ENCODE data around the gene C1orf74. TPM values are rescaled to one million over a fixed set of nuclear protein-coding genes. Genes with fewer than 3 reads are reported as not detected.
A peak's percentile ranks its signal among the peaks of the same experiment; 100 is the strongest.

Gene C1orf74
- total RNA-seq, 3 donors from 2014 or later, result 0.64 to 3.1 (median 2.0) TPM

DNA sequence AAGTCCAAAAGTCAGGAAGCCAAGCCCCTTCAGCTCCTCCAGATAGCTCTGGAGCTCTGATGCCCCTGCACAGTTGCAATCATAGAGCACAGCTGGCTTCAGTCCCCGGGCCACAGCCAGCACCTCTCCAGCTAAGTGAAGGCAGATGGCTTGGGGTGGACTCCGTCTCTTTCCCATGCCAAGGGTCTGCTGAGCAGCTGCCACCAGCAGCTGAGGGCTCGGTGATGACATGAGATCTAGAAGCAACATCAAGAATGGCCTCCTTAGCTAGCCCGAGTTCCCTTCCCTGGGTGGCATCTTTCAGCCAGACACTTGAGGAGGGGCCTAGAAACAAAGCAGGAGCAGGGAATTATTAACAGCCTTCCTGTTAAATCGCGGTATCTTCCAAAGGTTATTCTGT is 973 bp downstream of the C1orf74 start:
- Histone ChIP-seq H3K27me3 (no peaks in the 10 kb centered on the region), H3K36me3 (no peaks in the 10 kb centered on the region), H3K4me1 (peaks cover 0 to 17% of the 10 kb centered on the region in 2 donors), H3K4me3 (peak overlapping the region; percentile 60 to 85 (median 71)), H3K9me3 (no peaks in the 10 kb centered on the region), H3K27ac (no peak overlapping the region)
- TF ChIP-seq, protein P1, sequence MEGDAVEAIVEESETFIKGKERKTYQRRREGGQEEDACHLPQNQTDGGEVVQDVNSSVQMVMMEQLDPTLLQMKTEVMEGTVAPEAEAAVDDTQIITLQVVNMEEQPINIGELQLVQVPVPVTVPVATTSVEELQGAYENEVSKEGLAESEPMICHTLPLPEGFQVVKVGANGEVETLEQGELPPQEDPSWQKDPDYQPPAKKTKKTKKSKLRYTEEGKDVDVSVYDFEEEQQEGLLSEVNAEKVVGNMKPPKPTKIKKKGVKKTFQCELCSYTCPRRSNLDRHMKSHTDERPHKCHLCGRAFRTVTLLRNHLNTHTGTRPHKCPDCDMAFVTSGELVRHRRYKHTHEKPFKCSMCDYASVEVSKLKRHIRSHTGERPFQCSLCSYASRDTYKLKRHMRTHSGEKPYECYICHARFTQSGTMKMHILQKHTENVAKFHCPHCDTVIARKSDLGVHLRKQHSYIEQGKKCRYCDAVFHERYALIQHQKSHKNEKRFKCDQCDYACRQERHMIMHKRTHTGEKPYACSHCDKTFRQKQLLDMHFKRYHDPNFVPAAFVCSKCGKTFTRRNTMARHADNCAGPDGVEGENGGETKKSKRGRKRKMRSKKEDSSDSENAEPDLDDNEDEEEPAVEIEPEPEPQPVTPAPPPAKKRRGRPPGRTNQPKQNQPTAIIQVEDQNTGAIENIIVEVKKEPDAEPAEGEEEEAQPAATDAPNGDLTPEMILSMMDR (IDR thresholded peaks at IDR 0.05), result no peak
- TF ChIP-seq POLR2A (IDR thresholded peaks at IDR 0.05), result no peak
- TF ChIP-seq POLR2AphosphoS5 (IDR thresholded peaks at IDR 0.05), result no peak
- intact Hi-C loops (cut with DNase I; ENCODE audit: low total_unique reads), result loop anchor here (10.0 kb wide), 1 partner anchor 1481 kb away; no protein-coding TSS in a partner anchor
- DNase-seq (ENCODE audit: low spot score in 2 of 2), result no peak

DNA sequence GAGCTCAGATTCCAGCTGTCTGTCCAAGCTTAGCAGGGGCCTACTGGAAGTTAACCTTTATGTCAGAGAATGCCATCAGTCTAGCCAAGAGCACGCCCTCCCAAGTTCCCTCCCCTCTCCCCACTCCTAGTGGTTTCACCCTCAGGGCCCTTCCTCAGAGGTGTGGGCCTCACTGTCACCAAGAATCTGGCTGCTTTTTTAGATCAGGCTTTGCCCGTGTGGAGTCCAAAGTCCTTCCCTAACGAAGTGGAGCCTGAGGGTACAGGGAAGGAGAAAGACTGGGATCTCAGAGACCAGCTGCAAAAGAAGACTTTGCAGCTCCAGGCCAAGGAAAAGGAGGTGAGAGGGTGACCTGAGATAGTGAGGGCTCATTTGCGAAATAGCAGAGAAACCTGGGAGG is 4.1 kb downstream of the C1orf74 start:
- no peaks in the 10 kb centered on the region for H3K27me3 ChIP-seq
- H3K27ac ChIP-seq, result no peak overlapping the region
- H3K36me3 ChIP-seq, result no peaks in the 10 kb centered on the region
- H3K4me1 ChIP-seq, result peaks cover 0 to 8% of the 10 kb centered on the region in 2 donors
- no peaks in the 10 kb centered on the region for H3K9me3 ChIP-seq
- no peak overlapping the region for H3K4me3 ChIP-seq
- TF ChIP-seq POLR2AphosphoS5 (IDR thresholded peaks at IDR 0.05) (no peak), POLR2A (IDR thresholded peaks at IDR 0.05) (no peak)
- TF ChIP-seq, protein P1 (IDR thresholded peaks at IDR 0.05), result no peak
- intact Hi-C loops (cut with DNase I; ENCODE audit: low total_unique reads), result loop anchor here (10.0 kb wide), 1 partner anchor 1485 kb away; no protein-coding TSS in a partner anchor
- no peak for DNase-seq (ENCODE audit: low spot score in 2 of 2)

DNA sequence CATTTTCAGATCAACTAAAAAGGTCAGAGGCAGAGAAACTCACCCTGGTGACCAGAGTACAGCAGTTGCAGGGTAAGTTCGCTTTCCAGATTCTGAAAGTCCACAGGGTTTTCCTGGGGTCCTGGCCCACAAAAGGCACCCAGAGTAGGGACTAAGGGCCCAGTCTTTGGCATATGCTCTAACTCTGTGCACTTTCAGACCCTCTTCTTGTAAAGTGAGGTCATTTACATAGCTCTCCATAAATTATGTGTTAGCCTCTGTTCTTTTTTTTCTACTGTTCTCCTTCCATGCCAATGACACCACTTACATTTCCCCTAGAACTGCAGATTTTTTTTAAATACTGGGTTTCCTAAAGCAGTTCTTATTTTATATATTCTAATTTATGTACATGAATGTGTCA is 6.3 kb downstream of the C1orf74 start:
- Histone ChIP-seq H3K36me3 (no peaks in the 10 kb centered on the region), H3K27ac (no peak overlapping the region), H3K9me3 (no peaks in the 10 kb centered on the region), H3K4me3 (no peak overlapping the region), H3K27me3 (no peaks in the 10 kb centered on the region), H3K4me1 (no peaks in the 10 kb centered on the region)
- intact Hi-C loops (cut with DNase I; ENCODE audit: low total_unique reads), result no loop called here
- TF ChIP-seq POLR2AphosphoS5 (IDR thresholded peaks at IDR 0.05), result no peak
- TF ChIP-seq, protein P1 (IDR thresholded peaks at IDR 0.05), result no peak
- no peak for TF ChIP-seq POLR2A (IDR thresholded peaks at IDR 0.05)
- no peak for DNase-seq (ENCODE audit: low spot score in 2 of 2)

DNA sequence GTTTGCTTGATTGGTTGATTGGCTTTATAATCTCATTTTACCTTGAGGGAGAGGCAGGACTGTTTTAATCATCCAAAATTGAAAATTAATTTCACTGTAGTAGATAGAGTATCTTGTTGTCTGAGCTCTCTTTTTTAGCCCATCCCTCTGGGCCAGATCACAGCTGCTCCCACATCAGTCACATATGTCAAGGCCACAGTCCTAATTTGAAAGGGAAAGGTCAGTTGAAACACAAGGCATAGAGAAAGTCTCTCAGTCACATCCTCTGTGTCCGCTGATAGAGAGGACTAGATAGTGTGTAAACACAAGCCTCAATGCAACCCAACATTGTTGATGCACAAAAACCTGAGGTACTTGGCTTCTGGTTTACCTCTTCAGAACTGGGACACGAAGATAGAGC is 6.8 kb downstream of the C1orf74 start:
- intact Hi-C loops (cut with DNase I; ENCODE audit: low total_unique reads), result no loop called here
- no peak overlapping the region for H3K4me3 ChIP-seq
- DNase-seq (ENCODE audit: low spot score in 2 of 2), result no peak
- no peaks in the 10 kb centered on the region for H3K27me3 ChIP-seq
- no peak overlapping the region for H3K27ac ChIP-seq
- no peaks in the 10 kb centered on the region for H3K9me3 ChIP-seq
- TF ChIP-seq POLR2A (IDR thresholded peaks at IDR 0.05) (no peak), POLR2AphosphoS5 (IDR thresholded peaks at IDR 0.05) (no peak)
- TF ChIP-seq, protein P1 (IDR thresholded peaks at IDR 0.05), result no peak
- no peaks in the 10 kb centered on the region for H3K36me3 ChIP-seq
- no peaks in the 10 kb centered on the region for H3K4me1 ChIP-seq

DNA sequence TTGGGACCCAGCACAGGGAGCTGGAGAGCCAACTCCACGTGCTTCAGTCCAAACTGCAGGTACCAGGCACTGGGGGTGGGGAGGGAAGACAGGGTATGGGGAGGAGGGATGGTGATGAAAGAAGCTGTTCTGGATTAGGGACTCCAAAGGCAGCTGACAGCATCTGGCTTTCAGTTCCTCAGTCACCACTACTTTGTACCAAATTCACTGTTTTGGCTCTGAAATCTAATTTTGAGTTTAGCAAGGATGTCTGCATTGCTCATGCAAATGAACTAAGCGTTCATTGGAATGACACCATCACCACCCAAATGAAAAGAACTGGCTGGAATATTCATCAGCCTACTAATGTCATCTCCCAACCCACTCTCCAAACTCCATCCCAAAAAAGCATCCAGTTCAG is 8.7 kb downstream of the C1orf74 start:
- no peak for DNase-seq (ENCODE audit: low spot score in 2 of 2)
- no peaks in the 10 kb centered on the region for H3K27me3 ChIP-seq
- H3K4me1 ChIP-seq, result no peaks in the 10 kb centered on the region
- no peaks in the 10 kb centered on the region for H3K9me3 ChIP-seq
- TF ChIP-seq POLR2AphosphoS5 (IDR thresholded peaks at IDR 0.05), result no peak
- TF ChIP-seq POLR2A (IDR thresholded peaks at IDR 0.05), result no peak
- H3K36me3 ChIP-seq, result no peaks in the 10 kb centered on the region
- no peak overlapping the region for H3K4me3 ChIP-seq
- no peak overlapping the region for H3K27ac ChIP-seq
- intact Hi-C loops (cut with DNase I; ENCODE audit: low total_unique reads), result no loop called here

DNA sequence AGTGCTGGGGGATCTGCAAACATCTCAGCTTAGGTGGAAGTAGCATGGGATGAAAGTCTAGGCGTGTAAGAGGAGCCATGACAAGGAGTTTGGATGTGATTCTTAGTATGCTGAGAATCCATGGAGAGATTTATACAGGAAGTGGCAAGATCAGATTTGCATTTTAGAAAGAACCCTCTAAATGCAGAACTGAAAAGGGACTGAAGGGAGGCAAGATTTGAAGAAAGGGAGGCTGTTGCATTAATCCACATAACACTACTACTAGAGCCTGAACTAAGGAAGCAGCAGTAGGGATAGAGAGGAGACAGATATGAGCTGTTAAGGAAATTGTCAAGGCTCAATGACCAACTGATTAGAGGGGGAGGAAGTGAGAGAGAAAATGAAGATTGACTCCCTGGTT is 9.8 kb downstream of the C1orf74 start:
- DNase-seq (ENCODE audit: low spot score in 2 of 2), result no peak
- no peaks in the 10 kb centered on the region for H3K27me3 ChIP-seq
- no peak overlapping the region for H3K4me3 ChIP-seq
- peaks cover 0 to 5% of the 10 kb centered on the region in 2 donors for H3K4me1 ChIP-seq
- H3K9me3 ChIP-seq, result no peaks in the 10 kb centered on the region
- intact Hi-C loops (cut with DNase I; ENCODE audit: low total_unique reads), result no loop called here
- H3K36me3 ChIP-seq, result no peaks in the 10 kb centered on the region
- TF ChIP-seq POLR2AphosphoS5 (IDR thresholded peaks at IDR 0.05), result no peak
- TF ChIP-seq, protein P1 (IDR thresholded peaks at IDR 0.05), result no peak
- TF ChIP-seq POLR2A (IDR thresholded peaks at IDR 0.05), result no peak
- H3K27ac ChIP-seq, result no peak overlapping the region

Data from breast epithelium (tissue), 4 donors.